ENCODE measurements around the gene MAPKAPK3. TPM values are rescaled to one million over a fixed set of nuclear protein-coding genes. Genes with fewer than 3 reads are reported as not detected.

The MAPKAPK3 gene
- total and polyA plus RNA-seq, 2 donors (not counting 3 experiments of a cell fraction or from before 2014, with no cell fraction given) = 21.3 to 30.5 TPM

DNA sequence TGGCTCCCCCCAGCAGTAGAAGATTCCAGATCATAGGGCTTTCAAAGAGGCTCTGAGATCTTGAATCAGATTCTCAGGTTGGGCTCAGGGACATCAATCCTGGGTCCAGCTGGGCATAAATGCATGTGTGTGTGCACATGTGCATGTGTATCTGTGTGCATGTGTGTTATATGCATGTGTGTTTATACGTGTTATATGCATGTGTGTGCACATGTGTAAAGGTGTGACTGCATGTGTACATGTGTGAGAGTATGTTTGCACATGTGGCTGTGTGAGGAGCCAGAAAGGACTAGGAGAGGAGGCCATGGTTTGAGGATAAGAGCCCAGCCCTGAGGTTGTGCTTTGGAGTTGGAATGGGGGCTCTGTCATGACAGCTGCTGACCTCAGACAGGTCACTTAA lies 1.8 kb upstream of the MAPKAPK3 start:
- no peak overlapping the region for H3K9ac ChIP-seq (replicated peaks; ENCODE audit: extremely low read depth, insufficient read depth, low read length)
- no peaks in the 10 kb centered on the region for H3K9me1 ChIP-seq (replicated peaks; ENCODE audit: control insufficient read depth, extremely low read depth, insufficient read depth, low read length)
- TF ChIP-seq JUN (IDR thresholded peaks at IDR 0.05; ENCODE audit: borderline replicate concordance, insufficient read depth, insufficient read length, low read depth) (no peak), EZH2 (IDR thresholded peaks at IDR 0.05; ENCODE audit: borderline replicate concordance, low read depth, low read length, severe bottlenecking) (no peak), MAX (IDR thresholded peaks at IDR 0.05; ENCODE audit: insufficient read depth, insufficient read length) (peak; percentile 48), GATA2 (IDR thresholded peaks at IDR 0.05; ENCODE audit: insufficient read depth, insufficient read length, low read depth, low read length) (no peak), MYC (IDR thresholded peaks at IDR 0.05; ENCODE audit: low read depth, low read length) (no peak), FOS (IDR thresholded peaks at IDR 0.05; ENCODE audit: borderline replicate concordance, insufficient read depth, low read length) (no peak)
- H3K4me1 ChIP-seq (ENCODE audit: control insufficient read depth, extremely low read depth, insufficient read depth, low read length) = peaks cover 30% of the 10 kb centered on the region
- H3K9me3 ChIP-seq (replicated peaks; ENCODE audit: control insufficient read depth, insufficient read depth, low read length) = no peaks in the 10 kb centered on the region
- H3K4me3 ChIP-seq (replicated peaks in 1 of 3; ENCODE audit: insufficient read depth in 1 of 3, low read depth in 1 of 3, low read length in 3 of 3) = no peak overlapping the region
- no peak for DNase-seq (ENCODE audit: low read depth, low spot score)
- H4K20me1 ChIP-seq (replicated peaks; ENCODE audit: control insufficient read depth, extremely low read depth, insufficient read depth, low read length) = no peaks in the 10 kb centered on the region
- H3K4me2 ChIP-seq (ENCODE audit: insufficient read depth, low read length) = no peak overlapping the region
- no peak overlapping the region for H3K27ac ChIP-seq (ENCODE audit: insufficient read depth, low read depth, low read length)
- ChIA-PET CTCF (interaction anchor here (1.2 to 3.5 kb wide), 11 partner anchors 13 to 1055 kb away, joined by 3 to 65 read pairs (median 14); partner anchors contain the start of gene HEMK1), POLR2A (no interaction called here)
- no peaks in the 10 kb centered on the region for H3K27me3 ChIP-seq (ENCODE audit: control insufficient read depth in 2 of 2, insufficient read depth in 2 of 2, low read length in 2 of 2)
- no peaks in the 10 kb centered on the region for H3K36me3 ChIP-seq (ENCODE audit: control insufficient read depth in 2 of 2, extremely low read depth in 1 of 2, insufficient read depth in 2 of 2, low read length in 2 of 2)
- BruUV-seq (replicated peaks) = no TSS peak
- FAIRE-seq = no peak
- H3K79me2 ChIP-seq (ENCODE audit: control insufficient read depth, insufficient read depth, low read length) = no peaks in the 10 kb centered on the region
- intact Hi-C loops (cut with micrococcal nuclease) = loop anchor here (5.0 to 10.0 kb wide), 2 partner anchors 357 to 1060 kb away; partner anchors contain the start of gene TEX264
- H2AFZ ChIP-seq (ENCODE audit: low read depth, low read length) = no peak overlapping the region
- dilution Hi-C loops (cut with MboI; ENCODE audit: extremely low pct_ligation_motif_present, low sequenced_read_pairs) = no loop called here

Data from endothelial cell of umbilical vein (primary cell).